HCT116 (cell line): ENCODE measurements around the gene ZNF248. TPM values are rescaled to one million over a fixed set of nuclear protein-coding genes. Genes with fewer than 3 reads are reported as not detected.

Experiments used
- ATAC-seq: fragments of 200-7000 bp; cut with Tn5 transposase; 2 replicates; pipeline ENCODE4 v1.9.1; 2020; ENCODE audit warnings: mild to moderate bottlenecking, moderate library complexity
- BruUV-seq: library from RNA; stranded (reverse); fragments of 400-500 nt; replicated peaks from 2 replicates; lab custom pipeline; 2021; lab: Mats Ljungman, UMichigan
- CTCF ChIA-PET: fragments of 300-600 bp; sonication (Branson Sonifier 250); formaldehyde crosslinking; loops from one replicate; lab custom pipeline; 2021; ENCODE audit warnings: antibody characterized with exemption; lab: Charles Lee
- POLR2A ChIA-PET: fragments of 300-600, 350-600 bp; sonication (Branson Sonifier 250); formaldehyde crosslinking; loops from one replicate; lab custom pipeline; 2021; ENCODE audit warnings: antibody characterized with exemption; lab: Charles Lee
- RAD21 ChIA-PET, 2 experiments: fragments of 300-600 bp; sonication (Branson Sonifier 250); formaldehyde crosslinking; loops; one replicate each; lab custom pipeline; 2023; ENCODE audit warnings: low total read pairs in 2 of 2; ENCODE audit not compliant: uncharacterized antibody in 2 of 2, unreplicated experiment in 2 of 2, low non-redundant PET in 1 of 2; lab: Charles Lee
- DNase-seq: peaks from one replicate; pipeline ENCODE4 v3.0.0-alpha.2; 2010; ENCODE audit warnings: low read depth, low spot score
- H2AFZ ChIP-seq: fragments of 200-600 bp; shearing (Covaris generic), sonication (generic); 2 replicates; pipeline ENCODE4 v1.6.1; 2017; ENCODE audit warnings: low read depth, mixed run types, mixed read lengths, antibody characterized with exemption, low read length; ENCODE audit not compliant: poor library complexity, severe bottlenecking
- H3K27ac ChIP-seq: 2 replicates; pipeline ENCODE4 v1.5.1; 2012; ENCODE audit warnings: low read depth, low read length
- H3K27me3 ChIP-seq: fragments of 200-600 bp; sonication (generic); 2 replicates; pipeline ENCODE4 v1.6.1; 2016; ENCODE audit warnings: mixed run types, low read length, mixed read lengths; ENCODE audit not compliant: insufficient read depth
- H3K36me3 ChIP-seq, 2 experiments: fragments of 200-500 bp in 1 of 2; fragments of 200-600 bp in 1 of 2; sonication (Bioruptor generic) in 1 of 2; sonication (generic) in 1 of 2; 2 replicates each; pipeline versions ENCODE4 v1.5.1 to v1.6.1; 2014 to 2016; ENCODE audit warnings: low read length in 2 of 2, inconsistent platforms in 1 of 2, mixed read lengths in 1 of 2, mixed run types in 1 of 2; ENCODE audit not compliant: insufficient read depth in 2 of 2, control insufficient read depth in 1 of 2
- H3K4me1 ChIP-seq, 2 experiments: fragments of 200-600 bp in 1 of 2; sonication (generic) in 1 of 2; 2 replicates each; pipeline versions ENCODE4 v1.5.1 to v1.6.1; 2012 to 2017; ENCODE audit warnings: low read length in 2 of 2, inconsistent platforms in 1 of 2, mild to moderate bottlenecking in 1 of 2, mixed read lengths in 1 of 2, mixed run types in 1 of 2, moderate library complexity in 1 of 2; ENCODE audit not compliant: insufficient read depth in 2 of 2, control insufficient read depth in 1 of 2
- H3K4me2 ChIP-seq: fragments of 200-600 bp; sonication (generic); 2 replicates; pipeline ENCODE4 v1.6.1; 2017; ENCODE audit warnings: mixed run types, low read length, mixed read lengths
- H3K4me3 ChIP-seq, 2 experiments: fragments of 200-600 bp in 1 of 2; sonication (generic) in 1 of 2; replicated peaks in 1 of 2; 2 replicates each; pipeline ENCODE4 v1.5.1; 2011 to 2016; ENCODE audit warnings: low read length in 2 of 2, control low read depth in 1 of 2, low read depth in 1 of 2, mild to moderate bottlenecking in 1 of 2, mixed read lengths in 1 of 2, mixed run types in 1 of 2
- H3K79me2 ChIP-seq: fragments of 200-600 bp; sonication (generic); 2 replicates; pipeline ENCODE4 v1.6.1; 2017; ENCODE audit warnings: mild to moderate bottlenecking, mixed run types, low read length, moderate library complexity, mixed read lengths; ENCODE audit not compliant: insufficient read depth
- H3K9ac ChIP-seq: fragments of 200-600 bp; sonication (generic); 2 replicates; pipeline ENCODE4 v1.6.1; 2016; ENCODE audit warnings: low read length, mixed read lengths
- H3K9me2 ChIP-seq: fragments of 200-600 bp; sonication (generic), shearing (Covaris generic); 2 replicates; pipeline ENCODE4 v1.6.1; 2017; ENCODE audit warnings: mixed run types, mild to moderate bottlenecking, moderate library complexity; ENCODE audit not compliant: insufficient read depth
- H3K9me3 ChIP-seq, 2 experiments: fragments of 200-500 bp in 1 of 2; fragments of 200-600 bp in 1 of 2; sonication (Bioruptor generic) in 1 of 2; sonication (generic) in 1 of 2; 2 replicates each; pipeline ENCODE4 v1.6.1; 2014 to 2017; ENCODE audit warnings: low read length in 2 of 2, mixed read lengths in 2 of 2, inconsistent platforms in 1 of 2, low read depth in 1 of 2, mild to moderate bottlenecking in 1 of 2, mixed run types in 1 of 2, moderate library complexity in 1 of 2; ENCODE audit not compliant: control insufficient read depth in 1 of 2, insufficient read depth in 1 of 2
- H4K20me1 ChIP-seq: fragments of 200-600 bp; sonication (generic), shearing (Covaris generic); 2 replicates; pipeline ENCODE4 v1.6.1; 2017; ENCODE audit warnings: mixed run types, mild to moderate bottlenecking, moderate library complexity; ENCODE audit not compliant: insufficient read depth
- CEBPB ChIP-seq: IDR thresholded peaks from 2 replicates; pipeline ENCODE4 v1.6.1; 2012; ENCODE audit warnings: low read depth
- REST ChIP-seq: IDR thresholded peaks from 2 replicates; pipeline ENCODE4 v1.6.1; 2012; ENCODE audit warnings: low read depth
- SP1 ChIP-seq: IDR thresholded peaks from 2 replicates; pipeline ENCODE4 v1.6.1; 2012; ENCODE audit warnings: low read depth
- TCF7L2 ChIP-seq: IDR thresholded peaks from 2 replicates; pipeline ENCODE4 v1.7.0; 2011; ENCODE audit warnings: borderline replicate concordance, inconsistent platforms; ENCODE audit not compliant: insufficient read depth, insufficient read length; ENCODE audit errors: extremely low read depth
- ZFX ChIP-seq: fragments of 450-650 bp; IDR thresholded peaks from 2 replicates; pipeline ENCODE4 v1.6.1; 2017
- ZNF274 ChIP-seq: fragments of 200-500 bp; sonication (Bioruptor generic); IDR thresholded peaks from 2 replicates; pipeline ENCODE4 v1.6.1; 2014; ENCODE audit warnings: mild to moderate bottlenecking, low read depth, low read length, inconsistent platforms
- intact Hi-C: fragments of 100-400 bp; cut with micrococcal nuclease; formaldehyde crosslinking; loops from 2 replicates; pipeline ENCODE4 v1.10.0; 2022
- total RNA-seq: library from RNA; stranded (reverse); gene quantifications from one replicate; pipeline ENCODE4 v1.2.1, GENCODE V29; 2021; ENCODE audit not compliant: unreplicated experiment

ZNF248 gene
- total RNA-seq, 1 experiment from 2014 or later, result 6.2 TPM

GRCh38 chr10:37765216-37765615, 92.2 kb downstream of the ZNF248 start:
- no peak for TF ChIP-seq CEBPB
- TF ChIP-seq TCF7L2, result no peak
- no peak for TF ChIP-seq ZFX
- TF ChIP-seq ZNF274, result no peak
- Histone ChIP-seq H3K79me2 (no peaks in the 10 kb centered on the region), H3K36me3 (no peaks in the 10 kb centered on the region), H3K27me3 (no peaks in the 10 kb centered on the region), H4K20me1 (no peaks in the 10 kb centered on the region), H3K4me3 (no peak overlapping the region), H3K9me3 (no peaks in the 10 kb centered on the region), H3K9me2 (no peaks in the 10 kb centered on the region), H3K4me1 (no peaks in the 10 kb centered on the region), H3K4me2 (no peak overlapping the region), H3K9ac (no peak overlapping the region), H3K27ac (no peak overlapping the region), H2AFZ (no peak overlapping the region)
- ATAC-seq, result no peak
- CTCF ChIA-PET, result no interaction called here
- intact Hi-C loops, result no loop called here
- no TSS peak for BruUV-seq
- POLR2A ChIA-PET, result no interaction called here
- no peak for DNase-seq
- RAD21 ChIA-PET, result no interaction called here

- Histone ChIP-seq H3K9me3 (no peaks in the 10 kb centered on the region), H3K9me2 (no peaks in the 10 kb centered on the region), H3K36me3 (no peaks in the 10 kb centered on the region), H2AFZ (no peak overlapping the region), H3K4me1 (no peaks in the 10 kb centered on the region), H3K27ac (no peak overlapping the region), H4K20me1 (no peaks in the 10 kb centered on the region), H3K4me3 (no peak overlapping the region), H3K79me2 (no peaks in the 10 kb centered on the region), H3K4me2 (no peak overlapping the region), H3K9ac (no peak overlapping the region), H3K27me3 (no peaks in the 10 kb centered on the region)
- ATAC-seq (no peak), DNase-seq (no peak)
- intact Hi-C loops, result no loop called here
- ChIA-PET POLR2A (no interaction called here), CTCF (no interaction called here), RAD21 (no interaction called here)
- TF ChIP-seq REST (no peak), SP1 (no peak)
- no TSS peak for BruUV-seq
Observed at GRCh38 chr10:37763132-37763531, 94.3 kb downstream of the ZNF248 start.
